ACHN (cell line): ENCODE measurements around the gene YKT6.

Source experiments
- DNase-seq: peaks from one replicate; pipeline ENCODE4 v3.0.0-alpha.2; 2015
- in situ Hi-C: cut with HindIII; loops from 2 replicates; pipeline ENCODE4 v1.10.0; 2017; ENCODE audit warnings: low sequenced_read_pairs, low pct_ligation_motif_present, low pct_unique_long_range_greater_than_20kb

YKT6 gene

DNA sequence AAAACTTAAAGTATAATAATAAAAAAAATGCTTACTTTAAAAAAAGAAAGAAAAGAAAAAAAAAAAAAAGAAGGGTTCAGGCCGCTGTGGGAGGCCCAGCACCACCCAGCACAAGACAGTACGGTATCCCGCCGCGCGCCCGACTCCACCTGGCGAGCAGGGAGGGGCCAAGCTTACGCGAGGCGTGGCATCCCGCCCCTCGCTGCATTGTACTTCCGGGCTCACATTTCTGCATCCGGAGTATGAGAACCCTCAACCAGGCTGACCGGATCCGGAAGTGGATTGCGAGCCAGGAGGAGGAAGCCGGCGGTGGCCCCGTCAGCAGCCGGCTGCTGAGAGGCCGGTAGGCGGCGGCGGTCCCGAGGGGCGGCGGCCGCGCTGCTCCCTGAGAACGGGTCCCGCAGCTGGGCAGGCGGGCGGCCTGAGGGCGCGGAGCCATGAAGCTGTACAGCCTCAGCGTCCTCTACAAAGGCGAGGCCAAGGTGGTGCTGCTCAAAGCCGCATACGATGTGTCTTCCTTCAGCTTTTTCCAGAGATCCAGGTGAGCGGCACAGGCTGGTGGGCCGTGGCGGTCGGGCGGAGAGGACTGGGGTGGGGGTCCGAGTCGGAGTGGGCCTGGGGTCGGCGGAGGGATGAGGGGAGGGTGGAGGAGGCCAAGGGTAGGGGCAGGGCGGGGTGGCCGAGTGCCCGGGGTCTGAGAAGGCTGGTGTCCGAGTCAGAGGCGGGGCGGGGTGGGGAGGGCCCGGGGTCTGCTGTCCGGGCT lies at the start of gene YKT6:
YKT6 (plus strand) TSS at position 280 of the 763 bp plus-strand sequence; CDS start at position 438, 158 bp downstream.
- DNase-seq: peak; percentile 100
- in situ Hi-C loops: loop anchor here (25.0 kb wide), 1 partner anchor 114 kb away; the partner anchor contains the start of gene POLM

DNA sequence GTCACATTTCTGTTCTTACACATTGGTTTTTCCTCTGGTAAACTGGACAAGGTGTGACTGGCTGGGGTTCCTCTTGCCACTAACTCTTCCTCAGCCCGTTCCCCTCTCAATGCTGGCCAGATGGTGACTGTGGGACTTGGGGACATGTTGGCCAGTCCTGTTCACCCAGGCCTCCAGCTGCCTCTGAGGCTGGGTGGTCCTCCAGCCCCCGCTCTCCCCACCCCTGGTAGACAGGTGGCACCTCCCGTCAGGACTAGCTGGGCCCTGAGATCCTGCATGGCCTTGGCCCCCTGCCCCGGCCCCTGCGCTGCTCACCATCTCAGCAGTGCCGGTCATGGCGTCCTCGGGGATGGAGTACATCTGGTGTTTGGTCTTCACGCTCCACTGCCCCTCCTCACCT lies 48.8 kb upstream of the YKT6 start:
- in situ Hi-C loops: no loop called here

DNA sequence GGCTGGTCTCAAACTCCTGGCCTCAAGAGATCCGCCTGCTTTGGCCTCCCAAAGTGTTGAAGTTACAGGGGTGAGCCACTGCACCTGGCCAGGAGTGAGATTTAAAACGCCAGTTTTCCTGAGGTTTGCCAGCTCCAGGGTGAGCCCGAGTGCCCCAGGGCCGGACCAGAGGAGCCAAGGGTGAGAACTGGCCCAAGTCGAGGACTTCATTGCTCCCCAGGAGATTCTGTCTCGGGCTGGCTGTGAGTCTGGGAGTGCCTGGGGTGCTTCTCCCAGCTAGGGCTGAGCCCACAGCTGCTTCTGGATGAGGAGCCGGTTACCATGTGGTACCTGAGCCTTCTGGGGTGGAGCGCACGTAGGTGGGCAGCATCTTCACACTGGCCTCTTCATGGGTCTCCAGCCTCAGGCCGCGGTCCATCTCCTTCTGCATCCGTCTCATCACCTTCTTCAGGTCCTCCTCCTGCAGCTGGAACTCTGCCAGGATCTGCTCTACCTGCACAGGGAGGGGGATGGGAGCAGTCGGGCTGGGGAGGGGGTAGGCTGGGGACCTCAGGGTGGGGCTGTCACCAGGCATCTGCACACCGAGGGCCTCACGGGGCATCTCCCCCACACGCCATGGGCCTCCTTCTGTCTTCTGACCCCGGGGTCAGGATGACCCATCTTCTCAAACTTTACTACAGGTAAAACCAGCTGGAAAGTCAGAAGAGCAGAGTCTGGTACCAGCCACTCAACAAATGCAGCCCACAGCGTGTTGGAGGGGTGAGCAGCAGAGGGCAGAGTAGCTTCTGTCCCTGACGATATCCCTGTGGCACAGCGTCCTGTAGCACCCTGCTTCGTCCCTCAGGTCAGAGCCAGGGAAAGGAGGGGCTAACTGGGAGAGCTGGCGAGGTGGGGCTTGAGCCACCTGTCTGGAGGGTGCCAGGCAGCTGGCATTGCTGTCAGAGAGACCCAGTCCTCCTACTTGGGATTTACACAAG lies 47.5 kb upstream of the YKT6 start:
- no peak for DNase-seq
- in situ Hi-C loops: no loop called here

More for the DNA sequence above, 48.8 kb upstream of the YKT6 start:
- DNase-seq: no peak

DNA sequence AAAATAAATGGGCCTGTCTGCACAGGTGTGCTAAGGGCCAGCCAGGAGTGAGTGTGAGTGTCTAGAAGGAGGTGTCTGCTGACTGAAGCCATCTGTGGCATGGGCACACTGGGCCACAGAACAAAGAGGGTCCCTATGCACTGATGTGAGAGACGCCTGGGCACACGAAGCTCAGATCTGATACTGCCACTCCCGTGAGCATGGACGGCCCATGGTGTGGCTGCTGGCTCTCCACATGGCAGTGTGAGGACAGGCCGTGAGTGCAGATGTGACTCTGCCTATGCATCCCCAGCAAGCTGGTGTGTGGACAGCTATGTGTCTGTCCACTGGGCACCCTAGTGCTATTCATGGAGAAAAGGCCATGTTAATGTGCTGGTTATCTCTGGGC lies 46.8 kb upstream of the YKT6 start:
- no peak for DNase-seq
- in situ Hi-C loops: no loop called here

DNA sequence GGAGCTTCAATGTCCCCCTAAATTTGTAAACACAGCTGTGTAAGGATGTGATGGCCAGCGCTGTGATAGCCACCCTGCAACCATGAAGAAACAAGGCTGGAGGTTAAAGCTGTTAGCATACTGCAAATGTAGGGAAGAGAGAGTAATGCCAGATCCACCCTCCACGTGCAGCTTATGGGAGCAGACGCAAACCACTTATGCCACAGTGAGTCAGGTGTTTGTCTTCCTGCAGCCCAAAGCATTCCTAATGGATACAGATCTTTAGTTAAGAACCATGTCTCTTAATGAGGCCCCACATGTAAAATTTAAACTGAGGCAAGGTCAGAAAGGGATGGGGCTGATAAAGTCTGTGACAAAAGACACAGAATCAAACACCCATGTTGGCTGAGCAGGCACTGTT lies 46.1 kb upstream of the YKT6 start:
- DNase-seq: no peak
- in situ Hi-C loops: no loop called here

DNA sequence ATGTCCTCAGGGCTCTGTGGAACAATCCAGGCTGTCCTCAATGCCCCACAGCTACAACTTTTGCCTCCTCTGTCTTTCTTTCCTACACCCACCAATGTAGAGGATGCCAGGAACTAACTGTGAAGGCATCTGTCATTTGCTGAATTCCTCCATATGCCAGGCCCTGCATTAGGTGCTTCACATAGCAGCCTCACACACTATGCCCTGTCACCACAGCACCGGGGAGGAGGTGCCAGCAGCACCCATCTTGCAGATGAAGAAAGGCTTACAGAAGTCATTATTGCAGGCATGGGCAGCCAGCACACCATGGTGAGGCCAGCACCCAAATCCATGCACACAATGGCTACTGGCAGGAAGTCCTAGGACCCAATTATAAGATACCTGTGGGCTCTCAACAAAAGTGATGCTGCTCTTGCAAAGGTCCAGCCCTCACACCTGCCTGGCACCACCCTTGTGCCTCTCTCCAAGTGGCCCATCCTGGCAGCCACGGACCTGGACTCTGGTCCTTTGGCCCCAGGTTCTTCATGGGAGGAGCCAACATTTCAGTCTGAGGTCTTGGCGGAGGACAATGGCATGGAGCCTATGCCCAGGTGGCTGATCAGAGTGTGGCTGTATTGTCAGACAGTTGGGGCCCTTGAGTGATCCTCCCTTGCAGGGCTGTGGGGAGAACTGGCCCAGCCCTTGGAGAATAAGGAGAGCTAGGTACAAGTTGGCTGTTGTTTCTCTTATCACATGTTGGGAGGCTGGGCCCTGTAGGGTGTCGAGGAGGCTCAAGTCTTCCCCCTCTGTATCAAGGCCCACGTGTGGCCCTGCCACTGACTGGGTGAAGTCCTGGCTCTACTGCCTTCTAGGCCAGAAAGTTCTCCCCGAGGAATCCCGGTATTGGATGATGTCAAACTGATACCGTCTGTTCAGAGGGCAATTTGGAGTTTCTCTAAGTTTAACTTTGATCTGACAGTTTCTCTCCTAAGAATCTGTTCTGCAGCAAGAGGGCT lies 45.3 kb upstream of the YKT6 start:
- in situ Hi-C loops: no loop called here

DNA sequence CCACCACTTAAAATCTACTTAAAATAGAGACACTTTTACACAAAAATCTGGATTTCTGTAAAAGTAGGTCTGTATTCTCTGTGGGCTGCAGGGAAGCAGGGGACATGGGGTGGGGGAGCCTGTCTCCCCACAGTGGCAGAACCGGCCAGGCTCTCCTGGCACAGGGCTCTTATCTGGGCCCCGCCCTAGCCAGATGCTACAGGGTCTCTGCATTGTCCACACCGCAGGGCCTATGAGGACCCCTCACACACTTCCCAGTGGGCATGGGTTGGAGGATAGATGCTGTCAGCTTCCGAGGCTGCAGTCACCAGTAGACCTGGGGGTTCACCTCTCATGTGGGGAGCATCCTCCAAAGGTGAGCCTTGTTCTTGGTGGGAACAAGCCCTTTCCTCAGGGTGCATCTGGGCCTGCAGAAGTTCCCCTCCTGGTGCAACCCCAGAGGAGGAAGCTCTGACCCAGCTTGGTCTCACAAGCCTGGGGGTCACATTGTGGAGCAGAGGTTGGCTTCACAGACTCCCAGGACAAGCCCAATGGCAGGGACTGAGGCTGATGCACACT lies 44.2 kb upstream of the YKT6 start:
- in situ Hi-C loops: no loop called here
- no peak for DNase-seq

More for the DNA sequence above, 45.3 kb upstream of the YKT6 start:
- no peak for DNase-seq

DNA sequence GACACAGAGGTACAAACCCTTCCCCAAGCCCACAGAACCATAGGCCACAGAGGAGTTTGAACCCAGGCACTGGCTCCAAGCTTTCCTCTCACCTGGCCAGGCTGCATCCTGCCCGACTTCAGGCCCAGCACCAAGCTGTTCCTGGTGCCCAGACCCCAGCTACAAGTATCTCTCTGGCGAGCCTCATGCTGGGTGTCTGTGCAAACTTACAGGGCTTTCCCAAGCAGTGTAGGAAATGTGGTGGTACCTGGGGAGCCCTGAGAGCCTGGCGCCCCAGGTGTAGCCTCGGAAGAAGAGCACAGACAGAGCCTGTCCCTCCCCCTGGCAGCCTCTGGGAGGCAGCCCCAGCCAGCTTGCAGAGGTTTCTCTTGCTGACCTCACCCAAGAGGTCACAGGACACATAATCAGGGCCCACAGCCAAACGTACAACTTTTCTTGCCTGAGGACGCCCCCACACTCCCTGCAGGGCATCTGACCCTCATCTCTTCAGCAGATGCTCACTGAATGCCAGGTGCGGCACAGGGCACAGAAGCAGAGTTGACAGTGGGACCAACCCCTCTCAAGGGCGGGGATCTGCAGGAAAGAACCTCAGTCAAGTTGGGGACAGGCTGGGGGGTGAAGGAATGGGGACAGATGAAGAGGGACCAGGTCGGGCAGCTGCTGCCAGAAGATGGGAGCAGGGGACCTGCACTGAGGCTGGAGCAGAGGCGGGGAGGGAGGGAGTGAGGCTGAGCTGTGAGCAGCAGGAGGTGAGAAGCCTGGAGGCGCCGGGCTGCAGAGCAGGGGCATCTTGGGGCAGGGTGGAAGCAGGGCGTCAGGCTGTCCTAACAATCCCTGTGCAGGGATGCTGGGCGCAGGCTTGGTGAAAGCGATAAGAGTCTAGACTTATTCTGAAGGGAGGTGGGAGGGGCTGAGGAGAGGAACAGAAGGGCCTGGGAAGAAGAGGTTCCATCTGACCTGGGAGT lies 43.4 kb upstream of the YKT6 start:
- in situ Hi-C loops: no loop called here
- DNase-seq: no peak

DNA sequence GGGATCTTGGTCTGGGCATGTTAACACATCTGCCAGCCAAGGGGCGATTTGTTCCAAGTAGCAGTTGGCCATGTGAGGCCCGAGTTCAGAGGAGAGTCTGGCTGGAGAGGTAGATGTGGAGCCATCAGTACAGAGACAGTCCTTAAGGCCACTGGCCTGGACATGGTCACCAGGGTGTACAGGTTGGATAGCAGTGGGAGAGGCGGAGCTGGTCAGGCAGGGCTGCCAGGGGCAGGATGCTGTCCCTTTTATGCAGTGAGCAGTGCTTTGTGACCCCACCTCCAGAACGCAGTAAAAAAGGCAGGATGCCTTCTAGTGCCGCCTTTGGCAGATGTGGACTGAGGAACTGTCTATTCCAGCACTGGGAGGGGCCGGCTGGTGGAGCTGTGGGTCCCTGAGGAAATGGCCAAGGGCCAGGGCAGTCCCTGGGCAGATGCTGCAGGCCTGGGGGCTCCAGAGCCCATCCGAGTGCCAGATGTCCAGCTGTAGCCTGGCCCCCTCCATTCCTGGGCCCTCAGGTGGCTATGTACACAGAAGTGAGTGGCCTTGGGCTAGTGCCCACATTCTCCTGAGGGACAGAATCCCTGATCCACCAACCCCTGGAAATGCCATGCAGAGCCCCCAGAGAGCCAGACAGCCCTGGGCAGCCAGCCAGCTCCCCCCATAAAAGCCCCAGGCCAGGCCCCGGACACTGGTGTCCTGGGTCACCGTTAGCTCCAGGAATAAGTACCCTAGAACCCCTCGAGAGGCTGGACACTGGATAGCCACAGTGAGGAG lies 42.5 kb upstream of the YKT6 start:
- no peak for DNase-seq
- in situ Hi-C loops: no loop called here

DNA sequence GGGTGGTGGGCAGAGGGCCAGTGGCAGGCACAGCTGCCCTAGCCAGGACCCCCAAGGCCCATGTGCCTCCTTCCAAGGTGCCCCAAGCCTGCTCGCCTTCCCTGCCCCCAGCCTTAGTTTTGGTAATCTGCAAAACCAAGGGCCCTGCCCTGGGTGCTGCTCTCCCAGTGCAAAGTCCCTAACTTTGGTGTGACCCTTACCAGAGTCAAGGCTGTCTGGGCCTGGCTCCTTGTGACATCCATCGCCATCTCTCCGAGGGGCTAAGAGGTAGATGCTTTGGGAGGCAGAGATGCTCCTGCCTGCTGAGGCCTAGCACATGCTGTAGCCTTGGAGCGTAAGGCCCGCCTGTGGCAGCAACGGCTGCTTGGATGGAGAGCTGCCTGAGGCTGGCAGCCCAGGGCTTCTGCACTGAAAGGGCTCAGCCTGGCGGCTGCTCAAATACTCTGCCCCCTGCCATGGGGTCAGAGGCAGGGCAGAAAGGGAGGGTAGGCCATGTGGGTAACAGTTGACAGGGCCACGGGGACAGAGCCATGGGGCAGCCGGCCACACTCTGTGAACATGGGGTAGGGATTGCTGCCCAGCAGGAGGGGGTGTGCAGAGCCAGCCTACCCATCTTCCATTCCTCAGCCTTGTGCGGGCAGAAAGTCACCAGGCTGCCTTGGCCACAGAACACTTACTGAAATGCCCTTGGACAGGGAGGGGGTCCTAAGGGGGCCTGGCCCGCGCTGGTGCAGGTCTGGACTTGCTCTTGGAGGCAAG lies 41.7 kb upstream of the YKT6 start:
- DNase-seq: no peak
- in situ Hi-C loops: no loop called here

DNA sequence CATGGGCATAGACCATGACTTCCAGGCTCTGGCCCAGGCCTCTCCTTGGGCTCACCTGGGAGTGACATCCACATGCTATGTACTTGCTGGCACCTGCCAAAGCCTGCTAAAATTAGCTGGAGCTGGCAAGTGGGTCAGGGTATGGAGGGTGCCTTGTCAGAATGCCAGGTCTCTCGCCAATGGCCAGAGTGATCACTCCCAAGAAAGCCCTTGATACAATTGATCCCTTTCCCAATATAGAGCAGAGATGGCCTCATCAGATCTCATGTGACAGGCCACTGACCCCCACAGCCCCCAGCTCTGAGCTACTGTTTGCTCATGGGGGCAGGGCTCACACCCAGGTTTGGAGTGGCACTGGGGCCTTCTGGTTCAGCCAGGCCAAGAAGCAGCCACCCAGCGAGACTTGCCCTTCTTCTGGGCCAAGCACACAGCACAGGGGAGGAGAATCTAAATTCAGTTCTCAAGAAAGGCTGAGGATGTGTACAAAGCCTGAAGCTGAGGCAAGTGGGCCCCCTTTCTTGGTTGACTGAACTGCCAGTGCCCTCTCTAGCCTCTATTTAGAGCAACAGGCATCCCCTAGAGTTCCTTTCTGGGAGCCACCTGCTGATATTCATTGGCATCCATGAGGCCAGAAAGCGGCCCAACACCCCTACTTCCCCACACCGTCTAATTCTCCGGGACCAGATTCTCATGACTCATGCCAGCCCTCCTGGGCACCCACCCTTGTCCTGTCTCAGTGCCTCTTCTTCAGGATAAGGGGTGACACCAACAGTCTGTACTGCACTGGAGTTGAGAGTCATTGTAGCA lies 40.8 kb upstream of the YKT6 start:
- in situ Hi-C loops: no loop called here
- DNase-seq: no peak

DNA sequence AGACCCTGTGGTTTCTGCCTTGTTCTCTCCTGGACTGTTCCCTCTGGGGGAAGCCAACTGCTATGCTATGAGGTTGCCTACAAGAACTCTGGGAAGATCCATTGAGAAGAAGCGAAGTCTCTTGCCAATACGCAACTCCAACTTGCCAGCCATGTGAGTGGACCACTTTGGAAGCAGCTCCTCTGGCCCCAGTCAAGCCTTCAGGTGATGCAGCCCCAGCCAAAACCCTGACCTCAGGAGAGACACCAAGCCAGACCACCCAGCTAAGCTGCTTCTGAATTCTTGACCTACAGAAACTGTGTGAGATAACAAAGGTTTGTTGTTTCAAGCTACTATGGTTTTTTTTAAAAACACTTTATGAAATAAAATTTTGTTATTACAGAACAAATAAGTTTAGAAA lies 39.4 kb upstream of the YKT6 start:
- no peak for DNase-seq
- in situ Hi-C loops: no loop called here

DNA sequence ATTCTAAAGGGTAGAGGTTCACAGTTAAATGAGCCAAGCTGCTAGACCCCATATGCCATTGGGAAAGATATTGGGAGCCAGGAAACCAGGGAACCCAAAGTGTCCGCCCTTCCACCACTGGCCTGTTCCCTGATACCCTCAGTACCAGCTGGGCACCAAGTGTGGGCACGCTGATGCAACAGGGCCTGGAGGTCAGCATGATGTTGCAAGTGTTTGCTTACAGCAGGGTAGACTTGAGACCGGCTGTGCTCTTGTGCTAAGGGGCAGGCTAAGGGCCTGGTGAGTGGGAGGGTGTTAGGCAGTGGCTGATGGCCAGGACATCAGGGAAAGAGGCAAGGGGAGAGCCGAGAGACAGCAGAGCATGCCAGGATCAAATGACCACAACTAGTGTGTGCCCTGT lies 38.6 kb upstream of the YKT6 start:
- in situ Hi-C loops: no loop called here
- DNase-seq: no peak

DNA sequence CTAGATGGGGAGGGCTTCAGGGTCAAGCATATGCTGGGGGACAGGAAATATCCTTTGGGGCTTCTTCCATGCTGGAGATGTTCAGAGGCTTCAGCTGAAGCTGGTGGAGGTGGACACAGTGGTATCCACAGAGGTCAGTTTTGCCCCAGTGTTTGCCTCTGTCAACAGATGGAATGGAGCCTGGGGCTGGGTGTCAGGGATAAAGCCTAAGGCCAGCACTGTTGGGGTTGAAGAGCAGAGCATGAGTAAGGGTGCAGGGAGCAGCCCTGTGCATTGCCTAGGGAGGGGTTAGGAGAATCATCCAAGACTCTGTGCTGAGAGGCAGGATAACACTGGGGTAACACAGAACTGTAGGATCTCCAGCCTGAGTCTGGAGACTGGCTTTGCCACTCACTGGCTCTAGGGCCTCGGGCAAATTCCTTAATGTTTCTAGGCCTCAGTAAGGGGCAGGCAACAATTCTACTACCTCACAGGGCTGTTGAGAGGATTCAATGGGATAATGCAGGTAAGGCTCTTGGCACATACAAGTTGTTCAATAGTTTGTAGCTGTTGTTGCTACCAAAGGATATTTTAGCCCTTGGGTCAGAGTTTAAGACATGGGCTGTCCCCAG lies 37.9 kb upstream of the YKT6 start:
- in situ Hi-C loops: no loop called here
- no peak for DNase-seq

DNA sequence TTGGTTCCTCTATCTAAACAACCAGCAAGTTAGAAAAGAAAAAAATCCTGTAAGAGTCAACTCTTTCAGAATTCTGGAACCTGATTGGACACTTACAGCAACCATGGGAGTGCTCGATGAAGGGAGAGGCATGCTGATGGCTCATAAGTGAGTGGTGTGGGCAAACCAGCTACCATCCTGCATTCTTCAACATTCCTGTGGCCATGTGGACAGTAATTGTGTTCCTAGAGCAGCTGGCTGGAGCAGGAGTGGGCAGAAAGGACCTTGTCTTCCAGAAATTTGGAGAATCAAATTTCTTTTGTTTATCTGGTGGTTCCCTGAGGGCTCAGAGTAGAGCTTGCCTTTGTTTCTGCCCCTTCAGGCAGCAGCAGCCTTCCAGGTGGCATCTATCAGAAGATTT lies 37.2 kb upstream of the YKT6 start:
- in situ Hi-C loops: no loop called here
- peak; percentile 96 for DNase-seq
